ENCODE measurements around the gene BANP. TPM values are rescaled to one million over a fixed set of nuclear protein-coding genes. Genes with fewer than 3 reads are reported as not detected.
"Not testable (repeated sequence)": the region's sequence is repeated elsewhere in the genome, so short reads cannot be mapped to it uniquely, and the experiment has no call there.

Gene BANP
- total RNA-seq, 1 experiment from 2014 or later = 49.6 TPM

DNA sequence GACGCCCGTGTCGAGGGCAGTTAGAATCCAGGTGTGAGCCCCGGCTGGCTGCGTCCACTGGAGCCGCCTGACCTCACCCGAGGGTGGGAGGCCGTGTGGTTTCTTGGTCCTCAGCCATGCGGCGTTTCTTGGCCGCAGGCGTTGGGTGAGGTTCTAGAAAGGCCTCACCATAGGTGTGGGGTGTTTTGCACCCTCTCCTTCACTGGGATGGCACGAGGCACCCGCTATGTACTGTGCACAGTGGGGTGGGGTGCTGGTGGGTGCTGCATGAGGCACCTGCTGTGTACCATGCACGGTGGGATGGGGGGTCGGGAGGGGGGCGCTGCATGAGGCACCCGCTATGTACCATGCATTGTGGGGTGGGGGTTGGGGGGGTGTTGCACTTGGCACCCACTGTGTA lies 169.6 kb downstream of the BANP start:
- H3K36me3 Mint-ChIP-seq (ENCODE audit: insufficient read depth, unreplicated experiment) = peaks cover 10% of the 10 kb centered on the region
- H3K9me3 Mint-ChIP-seq (ENCODE audit: low read depth, unreplicated experiment) = no peaks in the 10 kb centered on the region
- no peak overlapping the region for H3K27ac Mint-ChIP-seq (ENCODE audit: unreplicated experiment)
- no TSS peak for BruUV-seq (replicated peaks)
- CTCF ChIA-PET = no interaction called here
- no peak overlapping the region for H3K4me3 Mint-ChIP-seq (ENCODE audit: low read depth, unreplicated experiment)
- TF ChIP-seq, protein P1, sequence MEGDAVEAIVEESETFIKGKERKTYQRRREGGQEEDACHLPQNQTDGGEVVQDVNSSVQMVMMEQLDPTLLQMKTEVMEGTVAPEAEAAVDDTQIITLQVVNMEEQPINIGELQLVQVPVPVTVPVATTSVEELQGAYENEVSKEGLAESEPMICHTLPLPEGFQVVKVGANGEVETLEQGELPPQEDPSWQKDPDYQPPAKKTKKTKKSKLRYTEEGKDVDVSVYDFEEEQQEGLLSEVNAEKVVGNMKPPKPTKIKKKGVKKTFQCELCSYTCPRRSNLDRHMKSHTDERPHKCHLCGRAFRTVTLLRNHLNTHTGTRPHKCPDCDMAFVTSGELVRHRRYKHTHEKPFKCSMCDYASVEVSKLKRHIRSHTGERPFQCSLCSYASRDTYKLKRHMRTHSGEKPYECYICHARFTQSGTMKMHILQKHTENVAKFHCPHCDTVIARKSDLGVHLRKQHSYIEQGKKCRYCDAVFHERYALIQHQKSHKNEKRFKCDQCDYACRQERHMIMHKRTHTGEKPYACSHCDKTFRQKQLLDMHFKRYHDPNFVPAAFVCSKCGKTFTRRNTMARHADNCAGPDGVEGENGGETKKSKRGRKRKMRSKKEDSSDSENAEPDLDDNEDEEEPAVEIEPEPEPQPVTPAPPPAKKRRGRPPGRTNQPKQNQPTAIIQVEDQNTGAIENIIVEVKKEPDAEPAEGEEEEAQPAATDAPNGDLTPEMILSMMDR (IDR thresholded peaks at IDR 0.05; ENCODE audit: unreplicated experiment) = no peak
- peaks cover 10% of the 10 kb centered on the region for H3K27me3 Mint-ChIP-seq (ENCODE audit: unreplicated experiment)
- intact Hi-C loops (cut with micrococcal nuclease; ENCODE audit: unreplicated experiment) = no loop called here
- H3K4me1 Mint-ChIP-seq (ENCODE audit: low read depth, unreplicated experiment) = peaks cover 20% of the 10 kb centered on the region
- no peak for DNase-seq

DNA sequence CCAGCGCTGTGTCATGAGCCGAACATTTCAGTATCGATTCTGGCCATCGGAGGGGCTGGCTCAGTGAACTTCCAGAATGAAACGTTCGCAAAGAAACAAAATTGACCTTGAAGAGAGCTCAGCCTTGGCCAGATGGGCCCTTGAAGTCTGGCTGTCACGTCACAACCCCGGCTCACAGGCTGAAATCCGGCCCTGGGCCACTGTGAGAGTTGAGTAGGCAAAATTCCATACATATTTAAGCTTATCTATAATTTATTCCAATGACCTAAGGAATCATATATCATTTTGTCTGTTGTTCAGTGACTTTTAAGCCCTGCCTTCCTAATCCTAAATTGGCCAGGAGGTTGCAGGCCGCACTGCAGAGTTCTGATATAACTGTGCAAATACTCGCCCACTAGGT lies 170.2 kb downstream of the BANP start:
- H3K27me3 Mint-ChIP-seq (ENCODE audit: unreplicated experiment); CTCF ChIA-PET; H3K9me3 Mint-ChIP-seq (ENCODE audit: low read depth, unreplicated experiment); H3K27ac Mint-ChIP-seq (ENCODE audit: unreplicated experiment); DNase-seq; H3K4me3 Mint-ChIP-seq (ENCODE audit: low read depth, unreplicated experiment); BruUV-seq (replicated peaks); intact Hi-C loops (cut with micrococcal nuclease; ENCODE audit: unreplicated experiment): not testable (repeated sequence)
- Mint-ChIP-seq H3K4me1 (ENCODE audit: low read depth, unreplicated experiment) (peaks cover 20% of the 10 kb centered on the region), H3K36me3 (ENCODE audit: insufficient read depth, unreplicated experiment) (peaks cover 10% of the 10 kb centered on the region)

DNA sequence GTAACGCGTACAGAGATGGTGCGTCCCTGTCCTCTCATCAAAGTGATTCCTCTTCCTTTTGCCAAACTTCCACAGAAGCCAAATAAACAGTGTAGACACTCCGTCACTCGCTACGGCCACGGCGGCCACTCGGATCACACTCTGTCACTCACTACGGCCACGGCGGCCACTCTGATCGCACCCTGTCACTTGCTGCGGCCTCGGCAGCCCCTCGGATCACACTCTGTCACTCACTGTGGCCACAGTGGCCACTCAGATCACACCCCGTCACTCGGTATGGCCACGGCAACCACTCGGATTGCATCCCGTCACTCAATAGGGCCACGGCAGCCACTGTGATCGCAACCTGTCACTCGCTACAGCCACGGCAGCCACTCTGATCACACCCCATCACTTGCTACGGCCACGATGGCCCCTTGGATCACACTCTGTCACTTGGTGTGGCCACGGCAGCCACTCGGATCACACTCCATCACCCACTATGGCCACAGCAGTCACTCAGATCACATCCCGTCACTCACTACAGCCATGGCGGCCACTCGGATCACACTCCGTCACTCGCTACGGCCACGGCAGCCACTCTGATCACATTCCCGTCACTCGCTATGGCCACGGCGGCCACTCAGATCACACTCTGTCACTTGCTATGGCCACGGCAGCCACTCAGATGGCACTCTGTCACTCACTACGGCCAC lies 170.8 kb downstream of the BANP start:
- TF ChIP-seq, protein P1 (IDR thresholded peaks at IDR 0.05; ENCODE audit: unreplicated experiment) = no peak
- peaks cover 10% of the 10 kb centered on the region for H3K36me3 Mint-ChIP-seq (ENCODE audit: insufficient read depth, unreplicated experiment)
- H3K4me1 Mint-ChIP-seq (ENCODE audit: low read depth, unreplicated experiment) = peaks cover 20% of the 10 kb centered on the region
- no peak overlapping the region for H3K4me3 Mint-ChIP-seq (ENCODE audit: low read depth, unreplicated experiment)
- no TSS peak for BruUV-seq (replicated peaks)
- intact Hi-C loops (cut with micrococcal nuclease; ENCODE audit: unreplicated experiment) = no loop called here
- H3K9me3 Mint-ChIP-seq (ENCODE audit: low read depth, unreplicated experiment) = no peaks in the 10 kb centered on the region
- no peak overlapping the region for H3K27ac Mint-ChIP-seq (ENCODE audit: unreplicated experiment)
- CTCF ChIA-PET = no interaction called here
- no peak for DNase-seq
- H3K27me3 Mint-ChIP-seq (ENCODE audit: unreplicated experiment) = peaks cover under 1% of the 10 kb centered on the region

Other genes with a start within 250 kb of the BANP start
- gene KLHDC4, start 185.4 kb upstream of the BANP start, total RNA-seq (2022) = 106 and 109 TPM in 2 replicates
- 379 and 501 TPM in 2 replicates for gene SLC7A5, start 81.9 kb upstream of the BANP start, total RNA-seq (2022)
- gene CA5A, start 14.9 kb upstream of the BANP start, total RNA-seq (2022) = not detected in 2 replicates

Measured in Calu3 (cell line).